Activated B cell treated with CpG ODN at 0.5 μM for 24 hours (primary cell): Measurements from ENCODE around the gene BCAS1. TPM values are rescaled to one million over a fixed set of nuclear protein-coding genes. Genes with fewer than 3 reads are reported as not detected.

Experiments used
- ATAC-seq: fragments of 200-7000 bp; cut with Tn5 transposase; one replicate; pipeline ENCODE4 v1.10.0; 2021; ENCODE audit warnings: low read depth, mild to moderate bottlenecking, moderate library complexity
- CTCF ChIA-PET: fragments of 350-600 bp; sonication (Branson Sonifier 250); formaldehyde crosslinking; loops from one replicate; lab custom pipeline; 2021; ENCODE audit warnings: antibody characterized with exemption; lab: Charles Lee
- POLR2A ChIA-PET: fragments of 350-600 bp; sonication (Branson Sonifier 250); formaldehyde crosslinking; loops from one replicate; lab custom pipeline; 2021; ENCODE audit warnings: antibody characterized with exemption; lab: Charles Lee
- DNase-seq: peaks from one replicate; pipeline ENCODE4 v3.0.0; 2022
- H3K27ac Mint-ChIP-seq: one replicate; pipeline ENCODE4 v1.8.0; 2020; ENCODE audit warnings: mixed read lengths
- H3K27me3 Mint-ChIP-seq: one replicate; pipeline ENCODE4 v1.8.0; 2021; ENCODE audit warnings: mixed read lengths
- H3K36me3 Mint-ChIP-seq: one replicate; pipeline ENCODE4 v1.8.0; 2021; ENCODE audit warnings: low read depth, mixed read lengths
- H3K4me1 Mint-ChIP-seq: one replicate; pipeline ENCODE4 v1.8.0; 2021; ENCODE audit warnings: mixed read lengths
- H3K4me3 Mint-ChIP-seq: one replicate; pipeline ENCODE4 v1.8.0; 2020; ENCODE audit warnings: mild to moderate bottlenecking, mixed read lengths
- H3K9me3 Mint-ChIP-seq: one replicate; pipeline ENCODE4 v1.8.0; 2020; ENCODE audit warnings: mixed read lengths
- CTCF ChIP-seq: fragments of 200-600 bp; IDR thresholded peaks from one replicate; pipeline ENCODE4 v1.8.0; 2022; ENCODE audit warnings: antibody characterized with exemption, mild to moderate bottlenecking
- intact Hi-C: fragments of 100-400 bp; cut with micrococcal nuclease; formaldehyde crosslinking; loops from one replicate; pipeline ENCODE4 v1.15.1; 2024
- total RNA-seq: library from RNA; stranded (reverse); gene quantifications from 2 replicates; pipeline ENCODE4 v1.2.3, GENCODE V29; 2022

Gene BCAS1
- total RNA-seq, 1 donor from 2014 or later: 1.7 TPM

DNA sequence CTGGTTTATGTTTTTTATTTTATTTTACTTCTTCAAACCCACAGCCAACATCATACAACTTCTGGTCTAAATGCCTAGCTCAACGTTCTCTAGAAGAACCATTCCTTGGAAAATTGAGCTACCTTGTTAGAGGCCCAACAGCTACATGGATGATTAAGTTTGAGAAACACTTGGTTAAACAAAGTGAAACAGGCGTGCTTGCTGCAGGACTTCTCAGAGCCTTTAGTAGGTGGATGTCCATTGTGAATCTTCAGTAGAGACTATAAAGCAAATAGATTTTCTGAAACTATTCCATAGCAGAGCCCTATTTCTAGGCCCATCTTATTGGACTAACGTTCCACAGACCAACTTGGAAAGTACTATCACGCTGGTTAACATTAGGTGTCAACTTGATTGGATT is 51.3 kb downstream of the BCAS1 start:
- intact Hi-C loops: loop anchor here (10.0 kb wide), 1 partner anchor 74 kb away; no protein-coding TSS in a partner anchor
- no peak for DNase-seq
- TF ChIP-seq CTCF: no peak
- Mint-ChIP-seq H3K4me1 (peaks cover 26% of the 10 kb centered on the region), H3K27ac (no peak overlapping the region), H3K27me3 (no peaks in the 10 kb centered on the region), H3K4me3 (no peak overlapping the region), H3K9me3 (no peaks in the 10 kb centered on the region), H3K36me3 (no peaks in the 10 kb centered on the region)
- ChIA-PET CTCF (no interaction called here), POLR2A (no interaction called here)
- no peak for ATAC-seq

GRCh38 chr20:54017846-54018245 is 52.5 kb downstream of the BCAS1 start:
- no peak for TF ChIP-seq CTCF
- ChIA-PET CTCF (no interaction called here), POLR2A (interaction anchor here (0.6 to 1.0 kb wide), 3 partner anchors 36 to 1044 kb away, joined by 3 to 6 read pairs (median 4); partner anchors contain the start of gene PFDN4)
- intact Hi-C loops: loop anchor here (10.0 kb wide), 1 partner anchor 73 kb away; no protein-coding TSS in a partner anchor
- Mint-ChIP-seq H3K27ac (peak overlapping the region; percentile 4), H3K36me3 (no peaks in the 10 kb centered on the region), H3K27me3 (no peaks in the 10 kb centered on the region), H3K4me3 (peak overlapping the region; percentile 21), H3K9me3 (no peaks in the 10 kb centered on the region), H3K4me1 (peaks cover 26% of the 10 kb centered on the region)
- ATAC-seq: peak; percentile 45
- no peak for DNase-seq

GRCh38 chr20:54015496-54015895 is 54.9 kb downstream of the BCAS1 start:
- ChIA-PET CTCF (no interaction called here), POLR2A (no interaction called here)
- Mint-ChIP-seq H3K27ac (no peak overlapping the region), H3K27me3 (no peaks in the 10 kb centered on the region), H3K4me3 (no peak overlapping the region), H3K9me3 (no peaks in the 10 kb centered on the region), H3K36me3 (no peaks in the 10 kb centered on the region), H3K4me1 (peaks cover 26% of the 10 kb centered on the region)
- intact Hi-C loops: loop anchor here (10.0 kb wide), 1 partner anchor 71 kb away; no protein-coding TSS in a partner anchor
- TF ChIP-seq CTCF: no peak
- ATAC-seq: no peak
- no peak for DNase-seq

- DNase-seq: no peak
- CTCF ChIA-PET: no interaction called here
- no peak for TF ChIP-seq CTCF
- Mint-ChIP-seq H3K27me3 (no peaks in the 10 kb centered on the region), H3K4me1 (peaks cover 26% of the 10 kb centered on the region), H3K4me3 (no peak overlapping the region), H3K27ac (no peak overlapping the region), H3K9me3 (no peaks in the 10 kb centered on the region), H3K36me3 (no peaks in the 10 kb centered on the region)
- intact Hi-C loops: loop anchor here (10.0 kb wide), 1 partner anchor 70 kb away; no protein-coding TSS in a partner anchor
- POLR2A ChIA-PET: no interaction called here
- no peak for ATAC-seq
Measured at GRCh38 chr20:54014293-54014926, 56.0 kb downstream of the BCAS1 start.

- ChIA-PET POLR2A (interaction anchor here (1.0 kb wide), 1 partner anchor 97 kb away, joined by 3 read pairs; no protein-coding TSS in a partner anchor), CTCF (no interaction called here)
- intact Hi-C loops: loop anchor here (10.0 kb wide), 1 partner anchor 69 kb away; no protein-coding TSS in a partner anchor
- Mint-ChIP-seq H3K9me3 (no peaks in the 10 kb centered on the region), H3K27me3 (no peaks in the 10 kb centered on the region), H3K4me3 (no peak overlapping the region), H3K36me3 (no peaks in the 10 kb centered on the region), H3K4me1 (peaks cover 23% of the 10 kb centered on the region), H3K27ac (no peak overlapping the region)
- no peak for TF ChIP-seq CTCF
- no peak for ATAC-seq
- DNase-seq: no peak
Measured at GRCh38 chr20:54013471-54013870, 56.9 kb downstream of the BCAS1 start.
